Measurements from ENCODE around the gene GHR.

GHR gene

DNA sequence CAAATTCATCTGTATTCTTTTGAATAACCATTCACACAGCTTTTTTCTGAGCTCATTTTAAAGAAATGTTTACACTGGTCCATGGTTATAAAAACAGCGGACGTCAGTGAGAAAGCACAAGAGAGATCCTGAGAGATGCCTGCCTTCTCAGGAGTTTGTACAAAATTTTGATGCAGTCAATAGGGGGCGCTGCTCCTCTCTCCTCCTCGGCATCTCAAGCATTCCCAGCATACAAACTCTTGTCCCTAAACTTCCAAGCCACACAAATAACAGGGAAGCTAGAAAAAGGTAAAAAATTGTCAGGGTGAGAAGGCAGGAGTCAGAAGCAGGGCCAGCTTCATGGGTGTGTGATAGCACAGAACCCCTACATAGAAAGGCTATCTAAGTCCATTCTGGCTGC is 322.2 kb downstream of the GHR start:
- DNase-seq = no peak

DNA sequence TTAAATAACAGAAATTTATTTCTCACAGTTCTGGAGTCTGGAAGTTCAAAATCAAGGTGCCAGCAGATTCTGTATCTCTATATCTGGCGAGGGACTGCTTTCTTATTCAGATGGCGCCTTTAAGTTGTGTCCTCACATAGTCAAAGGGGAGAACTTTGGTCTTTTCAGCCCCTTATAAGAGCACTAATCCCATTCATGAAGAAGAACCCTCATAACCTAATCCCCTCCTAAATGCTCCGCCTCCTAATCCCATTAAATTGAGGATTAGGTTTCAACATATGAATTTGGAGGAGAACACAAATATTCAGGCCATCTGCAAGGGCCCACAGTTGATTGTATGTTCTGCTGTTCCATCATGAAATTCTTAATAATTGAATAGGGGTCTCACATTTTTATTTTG is 322.6 kb downstream of the GHR start:
- no peak for DNase-seq

DNA sequence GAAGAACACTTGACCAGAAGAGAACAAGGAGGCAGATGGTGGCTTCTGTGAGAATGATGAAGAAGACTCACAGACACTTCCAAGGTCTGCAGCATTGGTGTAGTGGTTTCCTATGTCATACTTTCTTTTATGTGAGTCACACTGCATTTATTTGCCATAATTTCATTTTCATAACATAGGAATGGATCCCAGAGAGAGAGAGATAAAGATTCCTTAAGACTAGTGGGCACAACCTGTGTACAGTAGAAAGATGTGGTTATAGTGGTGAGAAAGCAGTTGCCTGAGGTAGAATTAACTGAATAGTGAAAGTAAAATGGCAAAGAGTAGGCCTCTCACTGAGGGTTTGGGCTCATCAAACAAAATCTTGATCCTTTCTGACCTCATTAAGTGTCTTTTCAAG is 325.8 kb downstream of the GHR start:
- no peak for DNase-seq

DNA sequence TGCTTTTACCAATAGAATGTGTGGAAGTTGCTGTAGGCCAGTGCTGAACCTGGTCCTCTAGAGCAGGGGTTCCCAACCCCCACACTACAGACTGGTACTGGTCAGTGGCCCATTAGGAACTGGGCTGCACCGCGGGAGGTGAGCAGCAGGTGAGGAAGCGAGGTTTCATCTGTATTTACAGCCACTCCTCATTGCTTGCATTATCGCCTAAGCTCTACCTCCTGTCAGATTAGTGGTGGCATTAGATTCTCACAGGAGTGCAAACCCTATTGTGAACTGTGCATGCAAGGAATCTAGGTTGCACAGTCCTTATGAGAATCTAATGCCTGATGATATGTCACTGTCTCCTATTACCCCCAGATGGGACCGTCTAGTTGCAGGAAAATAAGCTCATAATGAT is 327.3 kb downstream of the GHR start:
- DNase-seq = no peak

DNA sequence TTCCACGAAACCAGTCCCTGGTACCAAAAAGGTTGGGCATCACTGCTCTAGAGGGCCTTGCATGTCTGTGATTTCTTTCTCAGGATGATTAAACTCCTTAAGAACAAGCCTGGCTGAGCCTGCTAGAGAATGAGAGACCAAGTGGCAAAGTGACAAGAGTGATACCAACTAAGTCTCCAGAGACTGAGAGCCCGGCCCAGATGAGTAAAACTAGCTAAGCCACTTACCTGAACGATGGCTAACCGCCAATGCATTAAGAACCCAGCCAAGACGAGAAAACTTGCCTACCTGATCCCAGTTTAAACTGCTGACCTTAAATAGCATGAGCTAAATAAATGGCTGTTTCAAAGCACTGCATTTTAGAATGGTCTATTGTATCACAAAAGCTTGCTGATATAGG is 327.8 kb downstream of the GHR start:
- DNase-seq = no peak

DNA sequence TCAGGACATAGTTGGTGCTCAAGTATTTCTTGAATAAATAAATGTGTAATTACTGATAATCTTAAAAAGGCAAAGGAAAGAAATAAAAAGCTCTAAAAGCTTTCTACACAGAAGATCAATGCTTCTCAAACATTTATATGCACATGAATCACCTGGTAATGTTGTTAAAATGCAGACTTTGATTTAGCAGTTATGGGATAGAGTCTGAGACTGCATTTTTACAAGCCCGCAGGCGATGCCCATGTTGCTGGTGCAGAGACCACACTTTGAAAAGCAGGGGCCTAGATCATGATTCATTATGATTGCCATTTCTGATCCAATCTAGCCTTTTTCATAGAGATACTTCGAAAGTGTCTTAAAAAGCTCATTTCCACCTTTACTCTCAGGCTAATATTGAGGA is 329.9 kb downstream of the GHR start:
- no peak for DNase-seq

DNA sequence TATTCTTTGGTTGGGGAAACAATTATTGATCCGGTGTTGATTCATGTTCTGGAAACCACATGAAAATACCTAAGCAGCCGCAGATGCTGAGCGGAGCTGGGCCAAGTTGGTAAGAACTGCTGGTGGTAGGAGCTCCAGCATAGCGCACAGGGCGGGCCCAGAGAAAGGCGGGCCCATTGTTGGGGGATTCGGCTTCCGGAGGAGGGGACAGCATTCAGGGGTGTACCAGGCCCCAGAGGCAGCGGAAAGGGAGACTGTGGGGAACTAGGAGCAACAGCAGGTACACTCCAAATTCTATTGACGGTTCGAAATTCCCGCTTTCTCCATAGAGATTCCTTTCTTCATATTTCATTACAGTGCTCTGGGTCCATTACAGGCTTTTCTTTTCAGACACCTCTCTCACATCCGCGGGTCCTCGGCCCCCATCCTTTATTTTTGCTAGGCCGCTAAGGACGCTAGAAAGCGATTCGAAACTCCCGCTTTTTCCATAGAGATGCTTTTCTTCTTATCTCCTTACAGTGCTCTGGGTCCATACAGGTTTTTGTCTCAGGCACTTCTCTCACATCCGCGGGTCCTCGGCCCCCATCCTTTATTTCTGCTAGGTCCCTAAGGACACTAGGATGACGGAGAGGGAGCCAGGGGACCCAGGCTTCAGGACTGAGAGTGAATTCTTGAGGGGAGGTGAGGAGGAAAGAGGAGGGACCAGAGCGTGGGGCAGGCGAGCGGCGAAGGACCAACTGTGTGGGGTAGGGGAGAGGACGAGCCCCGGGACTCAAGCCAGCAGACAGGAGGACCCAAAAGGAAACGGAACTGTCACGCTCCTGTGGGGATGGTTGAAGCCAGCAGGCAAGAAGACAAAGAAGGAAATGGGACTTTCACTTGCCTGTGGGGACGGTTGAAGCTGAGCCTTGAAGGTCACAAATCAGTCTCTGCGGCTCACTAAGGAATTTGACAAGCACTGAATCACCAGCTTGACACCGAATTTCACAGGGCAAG is 333.7 kb downstream of the GHR start, which contains the start of gene CCDC152:
TSS of gene CCDC152 (plus strand) at position 213 of the 996 bp plus-strand sequence. CDS start 2,304 bp downstream, outside the sequence.
- peak; percentile 75 for DNase-seq

DNA sequence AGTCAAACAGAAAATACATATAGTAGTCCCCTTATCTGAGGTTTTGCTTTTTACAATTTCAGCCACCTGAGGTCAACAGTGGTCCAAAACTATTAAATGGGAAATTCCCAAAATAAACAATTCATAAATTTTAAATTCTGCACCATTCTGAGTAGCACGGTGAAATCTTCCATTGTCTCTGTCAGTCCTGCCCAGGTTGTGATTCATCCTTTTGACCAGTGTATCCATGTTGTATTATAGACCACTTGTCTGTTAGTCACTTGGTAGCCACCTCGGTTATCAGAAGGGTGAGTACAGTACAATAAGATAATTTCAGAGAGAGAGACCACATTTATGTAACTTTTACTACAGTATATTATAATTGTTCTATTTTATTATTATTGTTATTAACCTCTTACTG is 336.2 kb downstream of the GHR start:
- DNase-seq = no peak

DNA sequence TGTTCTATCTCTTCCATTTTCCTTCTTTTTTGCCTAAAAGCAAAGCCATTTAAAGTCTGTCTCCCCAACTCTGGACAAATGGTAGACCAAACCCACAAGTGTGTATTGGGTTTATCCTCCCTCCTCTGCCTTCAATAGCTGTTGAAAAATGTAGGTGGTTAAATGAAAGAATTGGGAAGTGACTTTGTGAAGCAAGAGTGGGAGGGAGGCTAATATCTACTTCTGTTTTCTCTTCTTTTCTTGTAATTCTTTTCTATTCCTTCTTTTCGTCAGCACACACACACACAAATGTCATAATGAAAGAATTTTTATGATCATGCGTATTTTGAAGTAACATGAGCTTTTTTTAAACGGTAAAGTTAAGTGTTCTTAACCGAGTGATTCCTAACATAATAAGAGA is 337.2 kb downstream of the GHR start:
- no peak for DNase-seq

DNA sequence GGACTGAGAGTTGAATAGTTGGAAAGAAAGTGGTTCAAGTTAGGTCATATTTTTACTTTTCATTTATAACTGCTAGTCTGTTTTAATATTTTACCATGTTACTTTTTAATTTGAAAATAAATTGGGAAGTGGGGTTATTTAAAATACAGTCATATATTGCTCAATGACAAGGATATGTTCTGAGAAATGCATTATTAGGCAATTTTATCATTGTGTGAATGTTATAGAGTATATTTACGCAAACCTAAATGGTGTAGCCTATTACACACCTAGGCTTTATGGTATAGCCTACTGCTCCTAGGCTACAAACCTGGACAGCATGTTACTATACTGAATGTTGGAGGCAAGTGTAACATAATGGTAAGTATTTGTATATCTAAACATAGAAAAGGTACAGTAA is 338.6 kb downstream of the GHR start:
- DNase-seq = no peak

DNA sequence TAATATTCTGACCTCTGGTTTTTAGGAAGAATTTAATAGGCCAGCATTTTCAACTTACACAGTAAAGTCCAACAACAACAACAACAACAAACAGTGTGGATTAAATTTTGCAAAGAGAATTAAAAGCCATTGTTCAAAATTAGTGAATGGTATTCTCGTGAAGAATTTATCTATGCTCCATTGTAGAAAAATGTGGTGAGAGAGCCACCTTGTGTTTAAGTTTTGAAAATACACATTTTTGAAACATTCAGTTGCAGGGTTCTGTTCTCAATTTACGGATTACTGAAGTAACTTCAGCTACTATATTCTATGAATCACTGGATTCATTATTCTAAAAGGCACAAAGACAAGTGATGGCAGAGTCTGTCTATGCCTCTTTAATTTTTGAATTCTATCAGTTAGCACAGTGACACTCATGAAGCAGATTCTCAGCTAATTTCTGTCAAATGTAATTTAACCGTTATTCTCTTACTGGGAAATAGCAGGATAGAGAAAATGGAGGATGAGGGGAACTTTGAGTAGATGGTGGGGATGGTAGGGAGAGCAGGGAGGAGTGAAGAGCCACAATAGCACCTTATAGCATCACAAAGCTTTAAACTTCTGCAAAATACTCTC is 344.4 kb downstream of the GHR start:
- DNase-seq = peak; percentile 27

DNA sequence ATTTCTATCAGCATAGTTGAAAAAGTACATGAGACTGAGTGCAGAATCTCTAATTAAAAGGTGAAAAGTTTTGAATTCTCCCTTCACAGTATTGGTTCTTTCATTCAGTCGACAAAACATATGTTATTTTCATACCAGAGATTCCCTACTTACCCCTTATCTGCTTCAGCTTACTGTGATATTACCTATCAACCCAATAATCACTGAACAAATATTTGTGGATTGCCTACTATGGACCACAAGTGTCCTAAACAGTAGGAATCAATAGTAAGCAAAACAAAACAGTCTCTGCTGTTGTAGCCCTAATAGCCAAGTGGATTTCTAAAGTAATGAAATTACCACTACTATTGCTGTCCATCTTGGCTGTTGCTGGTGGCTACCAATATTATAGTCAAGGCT is 344.9 kb downstream of the GHR start:
- DNase-seq = no peak

DNA sequence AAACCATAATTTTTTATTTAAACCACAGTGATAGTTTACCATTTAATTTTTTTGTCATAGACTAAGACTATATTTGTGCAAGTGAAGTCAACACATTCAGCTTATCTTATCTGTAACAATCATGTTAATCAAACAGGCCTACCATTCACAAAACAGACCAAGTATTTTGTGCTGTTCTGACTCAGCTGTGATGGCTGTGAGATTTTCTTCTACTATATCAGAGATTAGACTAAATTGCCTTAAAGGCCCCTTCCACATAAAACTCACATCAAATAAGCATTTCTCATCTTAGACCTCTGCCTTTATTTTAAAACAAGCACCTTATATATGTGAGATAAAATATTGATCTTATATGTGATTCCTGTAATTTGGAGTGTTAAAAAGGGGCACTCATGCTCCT is 346.8 kb downstream of the GHR start:
- DNase-seq = no peak
